HG02571 (cell line): ENCODE measurements around the gene SHB.
"Not testable (repeated sequence)": the region's sequence is repeated elsewhere in the genome, so short reads cannot be mapped to it uniquely, and the experiment has no call there.

Source experiments
- ATAC-seq: cut with Tn5 transposase; IDR thresholded peaks from one replicate; pipeline ENCODE4 v1.9.1; 2021; ENCODE audit warnings: mild to moderate bottlenecking, moderate library complexity; ENCODE audit not compliant: unreplicated experiment

SHB gene

DNA sequence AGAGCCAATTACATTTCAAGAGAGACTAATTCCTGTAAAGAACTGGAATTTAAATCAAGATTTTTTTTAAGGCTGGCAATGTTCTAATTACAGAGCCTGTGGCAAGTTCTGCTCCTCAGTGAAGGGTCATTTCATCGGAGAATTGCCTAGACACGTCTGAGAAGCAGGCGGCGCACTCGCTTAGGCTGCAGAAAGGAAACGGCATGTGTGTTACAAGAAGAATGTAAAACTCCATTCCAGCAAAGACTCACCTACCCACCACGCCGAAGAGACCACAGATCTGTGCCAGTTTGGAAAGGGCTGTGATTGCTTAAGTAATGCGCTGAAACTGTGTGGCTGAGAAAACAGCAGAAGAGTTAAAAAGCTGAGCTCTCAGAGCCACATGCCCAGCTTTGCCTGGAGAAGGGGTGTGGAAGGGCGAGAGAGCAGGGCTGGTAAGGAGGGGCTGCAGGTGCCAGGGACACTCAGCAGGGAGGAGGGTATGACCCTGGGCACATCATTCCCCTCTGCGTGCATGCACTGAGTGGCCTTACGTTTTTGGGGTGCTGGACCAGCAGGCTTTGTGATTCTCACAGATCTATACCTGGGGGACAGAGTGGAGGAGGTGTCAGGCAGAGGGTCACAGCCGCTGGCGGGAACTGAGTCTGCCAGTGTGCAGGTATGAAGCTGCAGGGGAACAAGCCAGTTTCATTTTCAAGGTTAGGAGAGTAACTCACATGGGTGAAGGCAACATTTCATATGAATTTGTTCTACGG lies 147.3 kb downstream of the SHB start:
- ATAC-seq, result no peak

DNA sequence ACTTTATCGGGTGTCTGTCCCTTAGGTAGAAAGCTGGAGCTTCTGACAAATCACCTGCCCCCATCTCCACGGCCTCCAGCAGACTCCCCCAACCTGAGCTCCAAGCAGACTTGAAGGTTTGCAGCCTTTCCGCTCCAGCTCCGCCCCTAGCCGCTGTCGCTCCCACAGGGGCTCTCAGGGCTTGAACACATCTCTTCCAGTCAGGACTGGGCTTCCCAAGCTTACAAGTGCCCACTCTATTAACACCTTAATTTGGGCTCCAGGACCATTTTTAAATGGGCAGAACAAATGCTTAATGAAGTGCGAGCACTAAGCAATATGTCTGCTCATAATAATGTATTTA lies 147.9 kb downstream of the SHB start:
- no peak for ATAC-seq

DNA sequence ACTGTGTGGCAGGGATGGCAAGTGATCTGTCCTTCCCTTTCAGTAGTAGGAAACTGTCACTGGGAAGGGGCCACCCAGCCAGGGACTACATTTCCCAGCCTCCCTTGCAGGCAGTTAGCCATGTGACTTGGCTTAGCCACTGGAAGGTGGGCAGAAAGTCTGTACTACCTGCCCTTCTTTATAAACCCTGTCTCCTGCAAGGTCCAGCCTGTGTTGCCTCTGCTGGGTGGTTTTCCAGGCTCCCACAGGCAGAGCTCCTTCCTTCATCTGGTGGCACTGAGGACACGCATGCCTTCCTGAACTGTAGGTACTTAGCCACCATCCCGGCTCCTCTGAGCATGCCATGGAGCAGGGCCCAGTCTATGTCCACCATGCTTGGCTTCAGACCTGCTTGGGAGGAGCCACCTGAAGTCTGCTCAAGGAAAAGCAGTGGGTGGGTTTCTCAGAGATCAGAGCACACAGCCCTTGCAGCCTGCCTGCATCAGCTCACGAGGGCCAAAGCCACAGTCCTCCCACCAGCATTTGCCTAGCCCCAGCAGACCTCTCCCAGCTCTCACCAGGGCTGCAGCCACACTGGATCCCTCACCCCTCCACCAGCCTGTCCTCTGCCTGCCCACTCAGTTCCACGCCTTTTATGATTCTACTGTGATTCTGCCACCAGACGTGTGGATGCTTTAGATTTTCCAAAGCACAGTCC lies 148.4 kb downstream of the SHB start:
- ATAC-seq, result no peak

- ATAC-seq, result no peak
Measured at GRCh38 chr9:37919956-37920335, 149.1 kb downstream of the SHB start.

GRCh38 chr9:37919246-37919955 lies 149.6 kb downstream of the SHB start:
- no peak for ATAC-seq

DNA sequence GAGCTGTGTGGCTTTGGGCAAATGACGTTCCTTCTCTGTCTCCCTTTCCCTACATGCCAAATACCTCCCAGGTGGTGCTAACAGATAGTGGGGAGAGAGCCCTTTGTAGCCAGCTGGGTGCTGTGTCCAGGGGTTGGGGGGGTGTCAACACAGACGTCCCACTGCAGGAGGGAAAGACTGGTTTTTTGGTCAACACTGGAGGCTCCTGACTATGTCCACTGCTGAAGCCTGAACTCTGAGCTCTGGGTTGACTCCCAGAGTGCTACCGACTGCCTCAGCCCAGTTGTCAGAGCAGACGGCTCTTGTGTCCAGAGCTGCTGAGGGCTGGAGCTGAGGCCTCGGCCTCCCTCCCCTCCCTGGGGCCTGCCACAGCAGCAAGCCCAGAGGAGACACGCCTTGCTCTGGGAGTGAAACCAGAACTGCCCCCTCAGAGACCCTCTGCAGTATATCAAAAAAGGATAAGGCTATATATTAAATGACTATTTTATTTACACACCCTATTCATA lies 150.3 kb downstream of the SHB start:
- no peak for ATAC-seq

- ATAC-seq, result no peak
Measured at GRCh38 chr9:37917801-37918664, 151.0 kb downstream of the SHB start.

DNA sequence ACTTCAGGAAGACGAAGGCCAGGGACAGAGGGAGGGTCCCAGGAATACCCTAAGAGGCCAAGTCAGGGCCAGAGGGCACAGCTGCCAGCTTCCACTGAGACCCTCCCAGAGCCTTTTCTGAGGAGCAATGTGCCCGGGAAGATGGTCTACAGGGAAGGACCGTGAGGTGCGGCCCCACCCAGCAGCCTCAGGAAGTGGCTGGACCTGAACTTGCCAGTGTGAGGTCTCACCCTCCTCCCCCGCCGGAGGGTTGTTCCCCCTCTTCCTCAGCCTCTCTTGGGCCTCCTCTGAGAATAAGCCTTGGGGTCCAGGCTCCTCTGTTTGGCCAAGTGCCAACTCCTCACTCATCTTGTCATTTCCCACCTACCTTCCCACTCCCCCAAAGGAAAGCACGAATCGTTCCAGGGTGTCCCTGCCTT lies 151.7 kb downstream of the SHB start:
- ATAC-seq, result no peak

- ATAC-seq, result no peak
Measured at GRCh38 chr9:37916471-37917312, 152.3 kb downstream of the SHB start.

DNA sequence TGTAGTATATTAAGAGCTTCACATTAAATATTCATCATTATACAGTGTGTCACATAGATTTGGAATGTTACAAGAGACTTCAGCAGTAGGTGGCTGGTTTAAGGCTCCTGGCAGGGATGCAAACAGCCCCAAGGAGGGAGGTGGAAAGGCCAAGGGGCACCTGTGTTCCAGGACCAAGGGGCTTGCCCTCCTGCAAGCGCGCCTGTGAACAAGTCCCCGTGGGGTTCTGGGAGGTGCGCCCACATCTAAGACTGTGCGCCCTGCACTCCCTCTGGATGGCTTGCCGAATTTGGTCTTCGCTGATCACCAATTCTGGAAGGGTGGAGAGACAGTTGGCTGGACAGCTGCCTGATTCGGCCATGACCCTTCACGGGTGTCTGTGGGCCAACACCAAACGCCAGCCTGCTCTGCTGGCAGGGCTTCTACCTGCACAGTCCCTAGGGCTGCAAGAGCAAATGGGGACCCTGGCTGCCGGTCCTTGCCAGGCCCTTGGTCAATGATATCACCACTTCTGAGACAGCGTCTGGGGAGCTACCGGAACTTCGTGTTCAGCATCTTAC lies 153.0 kb downstream of the SHB start:
- no peak for ATAC-seq

- ATAC-seq, result no peak
Measured at GRCh38 chr9:37914701-37915358, 154.2 kb downstream of the SHB start.

GRCh38 chr9:37914154-37914551 lies 154.9 kb downstream of the SHB start:
- no peak for ATAC-seq

DNA sequence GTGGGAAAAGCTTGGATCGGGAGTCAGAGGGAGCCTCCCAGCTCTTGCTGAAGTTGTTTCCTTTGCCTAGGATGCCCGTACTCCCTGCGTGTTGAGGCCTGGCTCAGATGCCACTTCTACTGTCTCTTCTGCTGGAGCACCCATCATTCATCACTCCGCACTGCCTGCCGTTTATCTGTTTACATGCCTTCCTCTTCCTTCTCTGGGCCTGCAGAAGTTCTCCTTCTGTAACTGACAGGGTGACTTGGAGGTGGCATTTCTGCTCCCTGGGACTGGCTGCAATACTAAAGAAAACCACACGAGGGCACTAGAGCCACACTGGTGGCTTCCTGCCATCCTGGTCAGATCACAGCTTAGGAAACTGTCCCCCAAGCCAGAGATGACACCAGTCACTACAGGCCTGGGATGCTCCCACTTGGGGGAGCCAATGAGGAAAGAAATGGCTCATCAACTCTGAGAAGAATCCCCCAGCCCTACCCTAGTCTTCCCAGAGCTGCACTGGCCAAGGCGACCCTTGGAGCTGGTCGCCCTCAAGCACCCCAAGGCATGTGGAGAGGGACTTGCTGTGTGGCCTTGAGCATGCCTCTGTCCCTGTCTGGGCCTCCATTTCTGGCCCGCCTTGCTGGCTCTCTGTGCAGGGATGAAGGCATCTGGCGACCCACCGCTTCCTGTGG lies 155.4 kb downstream of the SHB start:
- peak; percentile 79 for ATAC-seq

- no peak for ATAC-seq
Measured at GRCh38 chr9:37911271-37911681, 157.8 kb downstream of the SHB start.

DNA sequence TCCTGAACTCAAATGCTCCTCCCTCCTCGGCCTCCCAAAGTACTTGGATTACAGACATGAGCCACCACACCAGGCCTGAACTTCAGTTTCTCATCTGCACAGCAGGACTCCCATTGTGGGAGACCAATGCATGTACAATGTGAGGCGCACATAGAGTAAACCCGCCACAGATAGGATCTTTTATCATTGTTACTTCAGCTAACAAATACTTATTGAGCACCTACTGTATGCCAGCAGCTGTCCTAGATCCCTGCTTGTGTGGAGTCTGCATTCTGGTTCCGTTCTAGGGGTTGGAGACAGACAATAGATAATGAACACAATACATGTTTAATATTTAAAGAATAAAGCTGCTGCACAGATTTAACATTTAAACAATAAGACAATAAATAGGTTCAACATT lies 158.8 kb downstream of the SHB start:
- no peak for ATAC-seq

GRCh38 chr9:37909836-37910235 lies 159.2 kb downstream of the SHB start:
- ATAC-seq, result not testable (repeated sequence)

DNA sequence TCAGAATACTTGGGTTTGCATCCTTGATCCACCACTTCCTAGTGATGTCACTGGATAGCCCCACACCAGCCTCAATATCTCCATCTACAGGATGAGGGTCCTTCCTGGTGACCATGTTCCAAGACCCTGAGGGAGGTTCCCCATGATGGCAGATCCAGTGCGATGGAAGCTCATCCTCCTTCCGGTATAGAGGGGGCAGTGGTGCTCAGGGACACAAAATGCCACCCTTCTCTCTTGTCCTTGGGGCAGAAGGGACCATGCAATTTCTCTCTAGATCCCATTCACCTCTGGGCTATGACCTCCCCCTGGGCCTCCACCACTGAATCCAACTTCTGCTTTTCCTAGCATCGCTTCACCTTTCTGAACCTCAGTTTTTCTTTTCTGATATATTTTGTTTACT lies 159.7 kb downstream of the SHB start:
- no peak for ATAC-seq

- no peak for ATAC-seq
Measured at GRCh38 chr9:37908698-37909186, 160.3 kb downstream of the SHB start.
